GM21390 (cell line): ENCODE data around the gene STK33.
A peak's percentile ranks its signal among the peaks of the same experiment; 100 is the strongest.

Source experiments
- ATAC-seq: cut with Tn5 transposase; IDR thresholded peaks from one replicate; pipeline ENCODE4 v1.9.1; 2021; ENCODE audit not compliant: unreplicated experiment

Gene STK33

DNA sequence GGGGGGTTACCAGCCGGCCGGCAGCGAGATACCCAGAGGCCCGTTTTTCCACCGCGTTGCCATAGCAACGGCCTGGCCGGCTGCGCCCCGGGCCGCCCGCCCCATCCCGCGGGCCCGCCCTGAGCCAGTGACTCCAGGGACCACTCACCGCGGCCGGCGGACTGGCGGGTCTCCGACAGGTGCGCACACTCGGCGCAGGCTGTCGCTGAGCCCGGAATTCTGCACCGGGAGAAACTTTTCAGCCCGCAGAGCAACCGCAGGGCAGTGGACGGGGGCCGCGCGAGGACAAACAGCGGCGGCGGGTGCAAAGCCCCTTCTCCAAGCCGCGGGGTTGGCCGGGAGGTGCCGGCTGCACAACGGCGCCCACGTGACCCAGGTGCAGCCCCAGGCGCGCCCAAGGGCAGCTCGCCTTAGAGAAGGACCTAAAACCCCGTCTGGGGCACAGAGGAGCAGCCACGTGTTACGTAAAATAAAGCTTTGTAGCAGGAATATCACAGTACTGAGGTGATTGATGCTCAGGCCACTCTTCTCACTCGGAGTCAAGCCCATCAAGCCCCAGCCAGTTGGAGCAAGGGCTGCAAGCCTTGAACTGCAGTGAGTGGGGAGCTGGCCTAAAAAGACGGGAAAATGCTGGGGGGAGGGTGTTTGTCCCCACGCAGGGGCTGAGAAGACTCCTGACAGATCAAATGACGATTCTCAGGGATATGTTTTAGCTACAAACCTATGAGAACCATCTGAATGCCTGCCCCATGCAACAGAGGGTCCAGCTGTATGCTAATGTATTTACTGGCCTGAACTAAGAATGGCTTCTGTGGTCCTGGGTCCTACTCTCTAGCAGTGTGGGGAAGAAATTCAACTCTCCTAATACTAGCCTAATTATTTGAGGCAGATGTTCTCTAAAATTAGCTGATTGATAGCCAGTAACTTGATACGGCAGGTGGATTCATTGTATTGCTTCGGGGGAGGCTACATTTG lies at the start of gene STK33:
Gene STK33, minus strand, starts transcription at position 294 of the 975 bp plus-strand sequence. CDS start 119,323 bp downstream, outside the sequence.
- peak; percentile 98 for ATAC-seq

- ATAC-seq = no peak
Observed at GRCh38 chr11:8642196-8642841, 48.3 kb upstream of the STK33 start.

GRCh38 chr11:8641332-8641731 lies 47.3 kb upstream of the STK33 start:
- ATAC-seq = no peak

DNA sequence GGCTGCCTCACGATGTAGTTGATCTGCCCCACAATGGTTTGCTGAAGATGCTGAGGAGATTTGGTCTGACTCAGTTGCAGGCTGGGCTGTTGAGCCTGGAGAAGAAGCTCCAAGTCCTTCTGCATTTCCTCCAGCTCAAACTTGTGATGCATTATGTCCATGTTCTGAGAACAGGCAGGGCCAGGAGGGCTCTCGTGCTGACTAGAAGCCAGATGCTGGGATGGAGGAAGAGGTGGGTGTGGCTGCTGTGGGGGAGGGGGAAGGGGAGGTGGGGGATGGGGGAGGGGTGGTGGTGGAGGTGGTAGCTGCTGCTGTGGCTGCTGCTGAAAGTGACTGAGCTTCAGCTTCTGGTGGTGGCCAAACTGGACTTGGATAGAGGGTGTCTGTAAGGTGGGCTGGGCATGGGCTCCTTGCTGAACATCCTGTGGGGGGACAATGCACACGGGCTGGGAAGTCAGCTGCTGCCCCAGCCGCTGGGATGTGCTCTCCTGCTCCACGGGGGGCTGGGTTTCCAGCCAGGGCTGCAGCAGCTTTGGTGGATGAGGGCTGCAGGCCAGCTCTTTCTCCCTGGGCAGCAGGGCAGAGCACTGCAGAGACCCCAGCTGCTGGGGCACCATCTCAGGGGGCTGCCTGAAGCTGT lies 46.4 kb upstream of the STK33 start:
- no peak for ATAC-seq

DNA sequence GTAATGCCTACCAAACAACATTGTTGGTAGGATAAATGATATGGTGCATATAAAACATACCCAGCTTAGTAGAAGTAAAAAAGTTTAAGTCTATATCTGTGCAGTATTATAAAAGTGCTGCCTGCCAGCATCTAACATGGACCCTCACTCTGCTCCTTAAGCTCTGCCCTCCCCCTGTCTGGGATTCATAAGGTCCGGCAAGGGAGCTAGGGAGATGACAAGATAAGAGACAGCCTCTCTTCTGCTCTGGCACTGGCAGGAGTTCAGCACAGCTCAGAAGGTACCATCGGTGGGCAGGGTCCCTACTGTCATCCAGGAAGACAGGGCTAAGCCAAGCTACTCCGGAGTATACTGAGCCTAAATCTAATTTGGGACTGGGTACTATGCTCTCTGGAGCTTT lies 45.6 kb upstream of the STK33 start:
- ATAC-seq = no peak

DNA sequence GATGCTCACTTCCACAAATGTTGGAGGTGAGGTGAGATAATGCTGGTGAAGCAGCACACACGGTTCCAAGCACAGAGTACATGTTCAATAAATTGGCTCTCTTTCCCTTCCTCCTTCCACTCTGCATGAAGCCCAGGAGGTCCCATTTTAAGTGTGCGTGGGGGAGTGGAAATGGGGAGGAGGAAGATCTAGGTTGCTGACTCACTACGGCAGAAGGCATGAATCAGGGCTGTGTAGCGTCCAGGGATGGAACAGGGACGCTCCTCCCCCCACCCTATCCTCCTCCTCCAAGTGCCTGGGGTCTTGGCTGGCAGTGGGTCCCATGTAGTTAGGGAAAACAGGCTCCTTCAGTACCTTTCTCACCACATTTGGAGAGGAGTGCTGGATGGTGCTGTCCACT lies 44.3 kb upstream of the STK33 start:
- no peak for ATAC-seq

DNA sequence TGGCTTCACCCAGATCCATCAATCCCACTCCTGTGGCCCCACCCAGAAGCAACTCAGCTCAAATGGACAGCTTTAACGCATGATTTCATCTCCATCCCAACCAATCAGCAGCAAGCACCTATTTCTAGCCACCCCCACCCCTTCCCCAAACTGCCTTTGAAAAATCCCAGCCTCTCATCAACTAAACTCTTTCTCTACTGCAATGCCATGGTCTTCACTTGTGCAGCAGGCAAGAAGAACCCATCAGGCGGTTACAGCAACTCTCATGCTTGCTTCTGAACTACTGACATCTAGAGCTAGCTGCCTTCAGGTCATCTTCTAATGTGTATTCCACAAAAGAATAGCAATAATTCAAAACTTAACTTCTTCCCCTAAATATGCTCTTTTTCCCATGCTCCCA lies 42.1 kb upstream of the STK33 start:
- no peak for ATAC-seq

- no peak for ATAC-seq
Observed at GRCh38 chr11:8634498-8634897, 40.5 kb upstream of the STK33 start.

DNA sequence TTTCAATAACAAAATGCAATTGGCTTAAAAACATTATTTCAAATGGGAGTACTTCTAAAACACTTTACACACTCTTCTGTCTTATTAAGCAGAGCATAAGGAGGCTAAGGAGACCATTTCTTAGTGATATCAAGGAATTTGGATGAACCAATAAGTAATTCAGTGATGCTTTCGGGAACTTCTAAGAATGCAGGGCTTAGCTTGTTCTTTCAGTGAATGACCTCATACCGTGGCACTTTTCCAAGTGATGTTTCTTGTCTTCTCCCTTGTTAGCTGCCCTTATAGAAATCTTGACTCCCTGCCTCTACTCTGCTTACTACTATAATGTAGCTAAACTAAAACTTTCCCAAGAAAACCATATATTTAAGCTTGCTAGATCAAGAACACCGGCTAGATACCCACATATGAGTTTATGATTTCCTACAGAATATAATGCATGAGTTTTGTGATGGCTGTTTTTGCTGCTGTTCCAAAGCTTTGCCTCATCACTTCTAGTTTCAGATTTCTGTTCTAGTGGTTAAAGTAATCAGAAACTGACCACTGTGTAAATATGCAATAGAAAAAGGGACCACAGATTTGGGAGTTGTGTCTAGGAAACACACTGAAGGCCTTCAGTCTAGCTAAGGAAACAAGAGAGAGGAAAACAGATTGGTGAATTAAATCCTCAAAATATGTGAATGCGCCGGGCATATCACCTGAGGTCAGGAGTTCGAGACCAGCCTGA lies 37.5 kb upstream of the STK33 start:
- ATAC-seq = no peak

DNA sequence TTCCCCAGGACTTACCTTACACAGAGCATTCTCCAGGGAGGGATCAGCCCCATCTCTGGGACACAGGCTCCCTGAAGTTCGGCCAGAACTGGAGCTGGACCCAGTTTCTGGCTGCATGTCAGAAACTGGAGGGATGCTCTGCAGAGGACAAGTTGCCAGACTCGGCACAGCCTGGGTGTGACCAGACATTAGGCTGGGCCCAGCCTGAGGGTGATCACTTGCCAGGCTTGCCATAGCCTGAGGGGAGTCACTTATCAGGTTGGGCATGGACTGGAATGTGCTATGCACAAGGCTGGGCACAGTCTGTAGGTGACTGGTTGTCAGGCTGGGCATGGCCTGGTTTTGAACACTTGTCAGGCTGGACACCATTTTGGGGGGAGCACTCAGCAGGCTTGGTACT lies 30.7 kb upstream of the STK33 start:
- ATAC-seq = no peak

- ATAC-seq = no peak
Observed at GRCh38 chr11:8621147-8621546, 27.1 kb upstream of the STK33 start.

GRCh38 chr11:8617063-8617462 lies 23.0 kb upstream of the STK33 start:
- no peak for ATAC-seq

GRCh38 chr11:8615291-8616032 lies 21.4 kb upstream of the STK33 start:
- no peak for ATAC-seq

DNA sequence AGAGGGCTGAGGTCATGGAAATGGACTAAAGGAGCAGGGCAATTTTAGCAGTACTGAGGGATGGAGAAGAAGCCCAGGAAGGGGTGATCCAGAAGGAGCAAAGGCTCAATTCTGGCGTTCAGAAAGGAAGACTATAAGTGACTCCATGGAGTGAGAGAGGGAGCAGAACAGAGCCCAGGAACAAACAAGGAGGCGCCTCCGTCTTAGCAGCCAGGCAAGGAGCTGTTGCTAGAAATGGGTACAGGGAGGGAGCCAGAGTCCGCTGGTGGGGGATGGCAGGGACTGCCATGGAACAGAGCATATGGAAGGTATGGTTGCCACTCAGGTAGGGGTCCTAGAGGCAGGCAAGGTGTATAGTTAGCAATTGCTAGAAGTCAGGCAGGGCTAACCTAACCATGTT lies 20.5 kb upstream of the STK33 start:
- no peak for ATAC-seq

- no peak for ATAC-seq
Observed at GRCh38 chr11:8613036-8613435, 19.0 kb upstream of the STK33 start.

DNA sequence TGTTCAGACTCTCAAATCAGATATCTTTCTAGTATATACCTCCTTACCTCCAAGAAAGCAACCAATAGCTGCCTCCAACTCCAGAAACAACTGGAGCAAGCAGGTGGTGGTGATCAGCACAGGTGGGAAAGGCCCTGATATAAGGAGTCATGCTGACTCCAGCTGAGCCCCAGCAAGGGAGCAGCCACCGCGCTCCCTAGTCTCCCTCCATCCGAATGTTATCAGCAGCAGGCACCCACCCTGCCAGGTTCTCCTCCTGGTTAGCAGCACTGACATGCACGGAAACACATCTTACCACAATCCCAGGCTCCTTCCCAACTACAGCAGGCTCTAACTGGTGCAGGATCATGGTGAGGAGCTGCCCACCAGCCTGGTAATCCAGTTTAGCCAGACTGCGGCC lies 18.5 kb upstream of the STK33 start:
- ATAC-seq = no peak

DNA sequence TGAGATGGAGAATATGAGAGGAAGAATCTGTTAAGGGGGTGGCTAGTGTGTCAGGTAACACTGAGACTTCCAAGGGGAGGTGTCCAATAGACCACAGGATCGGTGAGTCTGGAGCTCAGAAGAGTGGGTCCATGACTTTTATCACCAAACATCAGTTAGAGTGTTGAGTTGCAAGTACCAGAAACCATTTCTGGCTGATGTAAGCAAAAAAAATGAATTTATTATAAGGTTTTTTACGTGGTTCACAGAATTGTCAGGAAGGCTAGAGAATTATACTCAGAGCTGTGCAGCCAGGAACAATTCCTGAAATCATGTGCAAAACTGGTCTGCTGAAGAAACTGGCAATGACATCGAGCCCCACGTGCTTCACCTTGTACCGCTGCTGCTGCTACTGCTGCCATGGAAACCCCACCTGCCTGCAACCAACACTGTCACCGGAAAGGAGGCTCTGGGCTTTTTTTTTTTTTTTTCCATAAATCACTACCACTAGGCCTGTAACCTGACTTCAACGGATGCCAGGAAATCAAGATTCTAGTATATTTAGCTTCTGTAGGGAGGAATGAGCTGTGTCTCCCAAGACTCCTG lies 16.6 kb upstream of the STK33 start:
- no peak for ATAC-seq

DNA sequence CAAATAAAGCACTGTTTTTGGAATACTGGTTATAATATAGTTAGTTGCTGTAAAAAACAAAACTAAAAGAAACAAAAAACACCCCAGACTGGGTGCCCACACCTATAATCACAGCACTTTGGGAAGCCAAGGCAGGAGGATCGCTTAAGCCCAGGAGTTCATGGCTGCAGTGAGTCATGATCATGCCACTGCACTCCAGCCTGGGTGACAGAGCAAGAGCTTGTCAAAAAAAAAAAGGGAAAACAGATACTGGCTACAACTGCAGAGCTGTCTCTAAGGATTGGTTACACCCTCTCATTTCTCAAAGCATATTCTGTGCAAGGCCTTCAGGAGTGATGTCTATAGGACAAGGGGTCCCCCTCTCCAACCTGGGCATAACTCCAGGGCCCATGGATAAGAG lies 14.6 kb upstream of the STK33 start:
- no peak for ATAC-seq

DNA sequence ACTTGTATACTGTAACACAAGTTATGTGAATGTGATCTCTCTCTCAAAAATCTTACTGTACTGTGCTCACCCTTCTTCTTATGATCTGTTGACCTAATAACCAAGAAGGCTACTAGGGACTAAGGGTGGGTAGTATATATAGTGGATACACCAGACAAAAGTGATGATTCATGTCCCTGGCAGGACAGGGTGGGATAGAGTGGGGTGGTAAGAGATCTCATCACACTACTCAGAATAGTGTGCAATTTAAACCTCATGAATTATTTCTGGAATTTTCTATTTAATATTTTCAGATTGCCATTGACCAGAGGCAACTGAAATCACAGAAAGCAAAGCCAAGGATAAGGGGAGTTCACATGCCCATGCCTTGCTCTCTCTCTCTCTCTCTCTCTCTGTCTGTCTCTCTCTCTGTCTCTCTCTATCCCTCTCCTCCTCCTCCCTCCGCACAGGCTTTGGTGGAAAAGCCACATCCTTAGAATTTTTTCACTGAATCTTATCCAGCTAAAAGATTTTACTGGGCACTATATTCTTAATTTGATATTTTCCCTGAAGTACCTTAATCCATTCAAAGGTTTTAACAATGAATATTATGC lies 12.0 kb upstream of the STK33 start:
- no peak for ATAC-seq
